H1 (cell line): ENCODE data around the gene ALAS1. TPM values are rescaled to one million over a fixed set of nuclear protein-coding genes. Genes with fewer than 3 reads are reported as not detected.

Experiments
- CEBPB ChIP-seq: IDR thresholded peaks from 2 replicates; pipeline ENCODE4 v1.6.1; 2012; ENCODE audit warnings: low read depth, low read length
- FOSL1 ChIP-seq: IDR thresholded peaks from 2 replicates; pipeline ENCODE4 v1.6.1; 2011; ENCODE audit warnings: mild to moderate bottlenecking, low read depth, low read length, moderate library complexity; ENCODE audit not compliant: insufficient read depth
- polyA plus RNA-seq, 7 experiments: library from polyadenylated mRNA; depleted of rRNA in 3 of 7; stranded (reverse) in 5 of 7; unstranded in 2 of 7; fragments of >200 nt in 5 of 7; fragments of 200-250 nt in 2 of 7; gene quantifications; 1 replicate in 5 of 7; 2 replicates in 1 of 7; 4 replicates in 1 of 7; pipeline versions ENCODE4 v1.2.1 to v1.2.3, GENCODE V29; 2011 to 2013; ENCODE audit warnings: missing spikeins in 2 of 7, mixed read lengths in 2 of 7
- total RNA-seq: library from RNA; stranded (reverse); fragmentation: NEBNext Ultra II Directional; extraction: Animal tissue kit (Norgen Biotek cat#: 25700); gene quantifications from 2 replicates; pipeline ENCODE4 v1.2.1, GENCODE V29; 2021

Gene ALAS1
- total and polyA plus RNA-seq, 2 of the 8 experiments (the other 6 are each of a cell fraction or from before 2014, with no cell fraction given): 45.9 to 84.4 TPM

- no peak for TF ChIP-seq FOSL1
- TF ChIP-seq CEBPB: no peak
Observed at GRCh38 chr3:52238193-52238760, 40.3 kb downstream of the ALAS1 start (continued).
